Measurements from ENCODE around the gene RPL19.

RPL19 gene

GRCh38 chr17:39173526-39174274 lies 26.4 kb upstream of the RPL19 start:
- DNase-seq: no peak

GRCh38 chr17:39174920-39175694 lies 25.0 kb upstream of the RPL19 start:
- peak; percentile 79 for DNase-seq

GRCh38 chr17:39175695-39176093 lies 24.4 kb upstream of the RPL19 start:
- no peak for DNase-seq

GRCh38 chr17:39177256-39177655 lies 22.8 kb upstream of the RPL19 start:
- no peak for DNase-seq

GRCh38 chr17:39178536-39178935 lies 21.5 kb upstream of the RPL19 start:
- DNase-seq: no peak

- no peak for DNase-seq
Observed at GRCh38 chr17:39181303-39181702, 18.8 kb upstream of the RPL19 start.

- DNase-seq: no peak
Observed at GRCh38 chr17:39183045-39183444, 17.0 kb upstream of the RPL19 start.

- DNase-seq: no peak
Observed at GRCh38 chr17:39183720-39184119, 16.4 kb upstream of the RPL19 start.

- DNase-seq: no peak
Observed at GRCh38 chr17:39186481-39187002, 13.5 kb upstream of the RPL19 start.

- DNase-seq: no peak
Observed at GRCh38 chr17:39187152-39187830, 12.8 kb upstream of the RPL19 start.

- DNase-seq: no peak
Observed at GRCh38 chr17:39191750-39192510, 8.2 kb upstream of the RPL19 start.

GRCh38 chr17:39192901-39193300 lies 7.2 kb upstream of the RPL19 start:
- DNase-seq: no peak

- no peak for DNase-seq
Observed at GRCh38 chr17:39193346-39193745, 6.7 kb upstream of the RPL19 start.

- DNase-seq: no peak
Observed at GRCh38 chr17:39194089-39194984, 5.7 kb upstream of the RPL19 start.

- DNase-seq: no peak
Observed at GRCh38 chr17:39194985-39195524, 5.0 kb upstream of the RPL19 start.

- DNase-seq: peak; percentile 44
Observed at GRCh38 chr17:39195568-39196160, 4.4 kb upstream of the RPL19 start.

GRCh38 chr17:39196241-39196807 lies 3.8 kb upstream of the RPL19 start:
- DNase-seq: peak; percentile 21

GRCh38 chr17:39196808-39197291 lies 3.2 kb upstream of the RPL19 start:
- DNase-seq: no peak

GRCh38 chr17:39197380-39198185 lies 2.5 kb upstream of the RPL19 start, which contains the start of gene CACNB1:
CACNB1 (minus strand) TSS chr17:39197669; CDS start chr17:39197495, 174 bp downstream.
- DNase-seq: peak; percentile 72
